Smooth muscle cell (in vitro differentiated cells): Measurements from ENCODE around the gene MFN2. TPM values are rescaled to one million over a fixed set of nuclear protein-coding genes. Genes with fewer than 3 reads are reported as not detected.

Experiments used
- DNase-seq: peaks from one replicate; lab custom pipeline; 2025; ENCODE audit not compliant: unreplicated experiment; lab: John Stamatoyannopoulos, UW
- H2AFZ ChIP-seq: fragments of 200-600 bp; sonication (generic); 2 replicates; pipeline ENCODE4 v1.6.0; 2016; ENCODE audit warnings: antibody characterized with exemption, low read depth, mild to moderate bottlenecking
- H3F3A ChIP-seq: fragments of 200-600 bp; sonication (generic); 2 replicates; pipeline ENCODE4 v1.6.0; 2017; ENCODE audit warnings: antibody characterized with exemption, low read depth
- H3K27ac ChIP-seq: fragments of 200-600 bp; sonication (generic); 2 replicates; pipeline ENCODE4 v1.5.1; 2016; ENCODE audit warnings: low read depth, mild to moderate bottlenecking
- H3K27me3 ChIP-seq: fragments of 200-600 bp; sonication (generic); 2 replicates; pipeline ENCODE4 v1.6.1; 2016; ENCODE audit warnings: low read depth, mild to moderate bottlenecking
- H3K36me3 ChIP-seq: fragments of 200-600 bp; sonication (generic); 2 replicates; pipeline ENCODE4 v1.5.1; 2016; ENCODE audit warnings: low read depth
- H3K4me1 ChIP-seq: fragments of 200-600 bp; sonication (generic); 2 replicates; pipeline ENCODE4 v1.5.1; 2016; ENCODE audit warnings: low read depth
- H3K4me2 ChIP-seq: fragments of 200-600 bp; sonication (generic); 2 replicates; pipeline ENCODE4 v1.6.0; 2016; ENCODE audit warnings: mild to moderate bottlenecking
- H3K4me3 ChIP-seq: fragments of 200-600 bp; sonication (generic); 2 replicates; pipeline ENCODE4 v1.5.1; 2016; ENCODE audit warnings: mild to moderate bottlenecking
- H3K79me2 ChIP-seq: fragments of 200-600 bp; sonication (generic); 2 replicates; pipeline ENCODE4 v1.6.0; 2016; ENCODE audit warnings: low read depth, mild to moderate bottlenecking
- H3K9ac ChIP-seq: fragments of 200-600 bp; sonication (generic); 2 replicates; pipeline ENCODE4 v1.6.0; 2016; ENCODE audit warnings: low read depth
- H3K9me3 ChIP-seq: fragments of 200-600 bp; sonication (generic); replicated peaks from 2 replicates; pipeline ENCODE4 v1.5.1; 2016; ENCODE audit warnings: low read depth
- H4K20me1 ChIP-seq: fragments of 200-600 bp; sonication (generic); 2 replicates; pipeline ENCODE4 v1.6.0; 2016; ENCODE audit warnings: low read depth
- WGBS: methylation state at CpG from one replicate; pipeline ENCODE4 v1.1.7; 2016; ENCODE audit warnings: low lambda C conversion rate; 5-methylcytosine and 5-hydroxymethylcytosine counted together
- polyA plus RNA-seq: library from polyadenylated mRNA; unstranded; fragments of >200 nt; fragmentation: Nextera tagmentation; extraction: Ambion mirVana; gene quantifications from 2 replicates; pipeline ENCODE4 v1.2.1, GENCODE V29; 2016
- total RNA-seq: library from RNA; depleted of rRNA; stranded (reverse); fragments of >200 nt; gene quantifications from 2 replicates; pipeline ENCODE4 v1.2.3, GENCODE V29; 2014
- TF ChIP-seq, protein P1 (sequence below): fragments of 200-600 bp; sonication (generic); IDR thresholded peaks from 2 replicates; pipeline ENCODE4 v1.5.1; 2017; ENCODE audit warnings: borderline replicate concordance, mild to moderate bottlenecking, antibody characterized with exemption; ENCODE audit not compliant: insufficient read depth, poor library complexity, severe bottlenecking

MFN2 gene
- total and polyA plus RNA-seq, 2 experiments from 2014 or later, result 30.0 to 39.7 TPM

GRCh38 chr1:12053752-12054548, 73.7 kb downstream of the MFN2 start:
- H3K4me2 ChIP-seq, result no peak overlapping the region
- no peaks in the 10 kb centered on the region for H3K79me2 ChIP-seq
- H2AFZ ChIP-seq, result no peak overlapping the region
- H3K4me1 ChIP-seq, result peaks cover 7% of the 10 kb centered on the region
- H4K20me1 ChIP-seq, result no peaks in the 10 kb centered on the region
- no peaks in the 10 kb centered on the region for H3K9me3 ChIP-seq
- WGBS, result 57% methylated on average over 13 of the region's 13 CpGs
- H3F3A ChIP-seq, result peaks cover 5% of the 10 kb centered on the region
- H3K9ac ChIP-seq, result no peak overlapping the region
- no peaks in the 10 kb centered on the region for H3K27me3 ChIP-seq
- TF ChIP-seq, protein P1, sequence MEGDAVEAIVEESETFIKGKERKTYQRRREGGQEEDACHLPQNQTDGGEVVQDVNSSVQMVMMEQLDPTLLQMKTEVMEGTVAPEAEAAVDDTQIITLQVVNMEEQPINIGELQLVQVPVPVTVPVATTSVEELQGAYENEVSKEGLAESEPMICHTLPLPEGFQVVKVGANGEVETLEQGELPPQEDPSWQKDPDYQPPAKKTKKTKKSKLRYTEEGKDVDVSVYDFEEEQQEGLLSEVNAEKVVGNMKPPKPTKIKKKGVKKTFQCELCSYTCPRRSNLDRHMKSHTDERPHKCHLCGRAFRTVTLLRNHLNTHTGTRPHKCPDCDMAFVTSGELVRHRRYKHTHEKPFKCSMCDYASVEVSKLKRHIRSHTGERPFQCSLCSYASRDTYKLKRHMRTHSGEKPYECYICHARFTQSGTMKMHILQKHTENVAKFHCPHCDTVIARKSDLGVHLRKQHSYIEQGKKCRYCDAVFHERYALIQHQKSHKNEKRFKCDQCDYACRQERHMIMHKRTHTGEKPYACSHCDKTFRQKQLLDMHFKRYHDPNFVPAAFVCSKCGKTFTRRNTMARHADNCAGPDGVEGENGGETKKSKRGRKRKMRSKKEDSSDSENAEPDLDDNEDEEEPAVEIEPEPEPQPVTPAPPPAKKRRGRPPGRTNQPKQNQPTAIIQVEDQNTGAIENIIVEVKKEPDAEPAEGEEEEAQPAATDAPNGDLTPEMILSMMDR, result no peak
- H3K36me3 ChIP-seq, result no peaks in the 10 kb centered on the region
- DNase-seq, result no peak
- H3K27ac ChIP-seq, result no peak overlapping the region
- no peak overlapping the region for H3K4me3 ChIP-seq

DNA sequence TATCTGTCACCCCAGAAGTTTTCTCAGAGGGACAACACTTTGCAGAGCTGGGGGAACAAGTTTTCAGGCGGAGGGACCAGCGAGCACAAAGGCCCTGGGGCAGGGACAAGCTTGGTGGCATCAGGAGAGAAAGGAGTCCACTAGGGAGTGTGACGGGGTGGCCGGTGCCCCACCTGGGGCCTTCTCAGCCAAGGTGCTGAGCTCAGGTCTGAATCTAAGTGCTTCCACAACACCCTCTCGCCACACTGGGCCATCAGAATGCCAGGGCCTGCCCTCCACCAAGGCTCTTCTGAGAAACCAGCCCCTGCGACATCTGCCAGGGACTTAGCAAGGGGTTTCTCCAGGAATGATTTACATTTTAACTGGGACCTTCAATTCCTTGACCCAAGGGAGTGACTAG, 75.0 kb downstream of the MFN2 start:
- H4K20me1 ChIP-seq, result no peaks in the 10 kb centered on the region
- H3K9ac ChIP-seq, result no peak overlapping the region
- H3K36me3 ChIP-seq, result no peaks in the 10 kb centered on the region
- peaks cover 5% of the 10 kb centered on the region for H3F3A ChIP-seq
- peaks cover 7% of the 10 kb centered on the region for H3K4me1 ChIP-seq
- H3K79me2 ChIP-seq, result no peaks in the 10 kb centered on the region
- H3K27me3 ChIP-seq, result no peaks in the 10 kb centered on the region
- DNase-seq, result no peak
- no peak overlapping the region for H3K4me3 ChIP-seq
- no peaks in the 10 kb centered on the region for H3K9me3 ChIP-seq
- WGBS, result 97% methylated on average over 6 of the region's 6 CpGs
- no peak overlapping the region for H3K4me2 ChIP-seq
- TF ChIP-seq, protein P1, result no peak
- H3K27ac ChIP-seq, result no peak overlapping the region
- H2AFZ ChIP-seq, result no peak overlapping the region

- TF ChIP-seq, protein P1, result no peak
- H2AFZ ChIP-seq, result no peak overlapping the region
- H3K9me3 ChIP-seq, result no peaks in the 10 kb centered on the region
- no peak overlapping the region for H3K27ac ChIP-seq
- no peak overlapping the region for H3K4me2 ChIP-seq
- no peaks in the 10 kb centered on the region for H3K36me3 ChIP-seq
- H4K20me1 ChIP-seq, result no peaks in the 10 kb centered on the region
- 74% methylated on average over 16 of the region's 16 CpGs for WGBS
- peaks cover 7% of the 10 kb centered on the region for H3K4me1 ChIP-seq
- H3K79me2 ChIP-seq, result no peaks in the 10 kb centered on the region
- H3K27me3 ChIP-seq, result no peaks in the 10 kb centered on the region
- no peak for DNase-seq
- no peak overlapping the region for H3K4me3 ChIP-seq
- peaks cover 3% of the 10 kb centered on the region for H3F3A ChIP-seq
- no peak overlapping the region for H3K9ac ChIP-seq
These were observed 76.1 kb downstream of the MFN2 start for GRCh38 chr1:12056331-12056841.

DNA sequence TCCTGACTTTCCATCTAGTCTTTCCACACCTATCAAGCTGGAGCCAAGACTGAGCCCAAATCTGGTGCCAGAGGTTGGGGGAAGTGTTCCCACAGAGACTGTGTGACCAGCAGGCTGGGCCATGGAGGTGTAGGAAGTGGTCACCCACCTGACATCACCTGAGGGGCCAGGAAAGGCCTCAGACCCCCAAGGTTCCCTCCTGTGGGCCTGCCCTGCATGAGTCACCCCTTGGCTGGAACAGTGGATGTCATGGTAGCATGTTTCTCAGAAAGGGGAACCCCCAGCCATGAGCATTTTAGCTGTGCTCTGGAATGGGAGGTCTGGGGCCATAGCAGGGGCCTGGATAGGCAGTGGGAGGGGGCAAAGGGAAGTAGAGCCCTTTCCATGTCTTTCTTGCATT, 77.1 kb downstream of the MFN2 start:
- peaks cover 3% of the 10 kb centered on the region for H3K27me3 ChIP-seq
- no peaks in the 10 kb centered on the region for H4K20me1 ChIP-seq
- H3K9me3 ChIP-seq, result no peaks in the 10 kb centered on the region
- H2AFZ ChIP-seq, result no peak overlapping the region
- no peak overlapping the region for H3K4me3 ChIP-seq
- TF ChIP-seq, protein P1, result no peak
- no peak overlapping the region for H3K27ac ChIP-seq
- peaks cover 1% of the 10 kb centered on the region for H3K4me1 ChIP-seq
- H3F3A ChIP-seq, result no peaks in the 10 kb centered on the region
- H3K4me2 ChIP-seq, result no peak overlapping the region
- H3K79me2 ChIP-seq, result no peaks in the 10 kb centered on the region
- no peaks in the 10 kb centered on the region for H3K36me3 ChIP-seq
- no peak overlapping the region for H3K9ac ChIP-seq
- no peak for DNase-seq
